ENCODE data around the gene OLFML2A. TPM values are rescaled to one million over a fixed set of nuclear protein-coding genes. Genes with fewer than 3 reads are reported as not detected.
A peak's percentile ranks its signal among the peaks of the same experiment; 100 is the strongest.

Gene OLFML2A
- total and polyA plus RNA-seq, 4 donors: 0.13 to 15.9 (median 3.7) TPM

DNA sequence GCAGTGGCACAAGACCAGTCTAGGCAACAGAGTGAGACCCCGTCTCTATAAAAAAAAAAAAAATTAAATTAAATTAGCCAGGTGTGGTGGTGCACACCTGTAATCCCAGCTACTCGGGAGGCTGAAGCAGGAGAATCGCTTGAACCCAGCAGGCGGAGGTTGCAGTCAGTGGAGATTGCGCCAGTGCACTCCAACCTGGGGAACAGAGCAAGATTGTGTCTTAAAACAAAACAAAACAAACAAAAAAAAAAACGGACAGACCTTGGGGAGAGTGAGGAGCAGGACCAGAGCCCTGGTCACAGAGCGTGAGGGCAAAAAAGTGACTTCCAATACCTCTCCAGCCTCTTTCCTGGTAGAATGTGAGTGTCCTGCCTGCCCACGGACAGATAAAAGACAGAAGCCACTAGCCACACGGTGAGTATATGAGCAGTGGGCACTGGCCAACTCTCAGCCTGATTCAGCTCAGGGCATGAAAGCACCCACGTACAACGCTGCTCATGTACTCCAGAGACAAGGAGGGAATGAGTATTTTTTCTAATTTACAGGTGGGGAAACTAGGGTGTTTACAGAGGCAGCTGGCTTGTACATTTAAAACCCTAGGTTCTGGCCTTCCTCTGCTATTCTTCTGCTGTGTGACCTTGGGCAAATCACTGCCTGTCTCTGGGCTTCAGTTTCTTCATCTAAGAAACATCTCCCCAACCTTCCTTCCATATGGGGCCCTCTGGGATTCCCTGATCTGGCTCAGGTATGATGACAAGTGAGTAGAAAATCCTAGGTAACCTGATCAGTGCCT lies 1.8 kb downstream of the OLFML2A start:
- Histone ChIP-seq H3K27me3 (ENCODE audit: control insufficient read depth in 1 of 2, insufficient read depth in 2 of 2, low read length in 1 of 2) (no peaks in the 10 kb centered on the region), H3K4me3 (ENCODE audit: low read length in 2 of 2) (no peak overlapping the region), H3K4me1 (ENCODE audit: control insufficient read depth in 1 of 2, insufficient read depth in 2 of 2, low read length in 2 of 2) (no peaks in the 10 kb centered on the region), H3K27ac (ENCODE audit: low read depth in 1 of 2, low read length in 2 of 2) (no peak overlapping the region), H3K36me3 (ENCODE audit: control insufficient read depth in 1 of 2, insufficient read depth in 2 of 2, low read length in 1 of 2) (no peaks in the 10 kb centered on the region), H3K9me3 (ENCODE audit: control insufficient read depth, low read length) (no peaks in the 10 kb centered on the region)
- intact Hi-C loops (cut with DNase I): no loop called here
- DNase-seq (peak in 1 of 2 donors; percentile 26), ATAC-seq (ENCODE audit: low FRiP score) (no peak)
- 70 to 76% methylated on average over 11 of the region's 11 CpGs for WGBS, 2 donors

DNA sequence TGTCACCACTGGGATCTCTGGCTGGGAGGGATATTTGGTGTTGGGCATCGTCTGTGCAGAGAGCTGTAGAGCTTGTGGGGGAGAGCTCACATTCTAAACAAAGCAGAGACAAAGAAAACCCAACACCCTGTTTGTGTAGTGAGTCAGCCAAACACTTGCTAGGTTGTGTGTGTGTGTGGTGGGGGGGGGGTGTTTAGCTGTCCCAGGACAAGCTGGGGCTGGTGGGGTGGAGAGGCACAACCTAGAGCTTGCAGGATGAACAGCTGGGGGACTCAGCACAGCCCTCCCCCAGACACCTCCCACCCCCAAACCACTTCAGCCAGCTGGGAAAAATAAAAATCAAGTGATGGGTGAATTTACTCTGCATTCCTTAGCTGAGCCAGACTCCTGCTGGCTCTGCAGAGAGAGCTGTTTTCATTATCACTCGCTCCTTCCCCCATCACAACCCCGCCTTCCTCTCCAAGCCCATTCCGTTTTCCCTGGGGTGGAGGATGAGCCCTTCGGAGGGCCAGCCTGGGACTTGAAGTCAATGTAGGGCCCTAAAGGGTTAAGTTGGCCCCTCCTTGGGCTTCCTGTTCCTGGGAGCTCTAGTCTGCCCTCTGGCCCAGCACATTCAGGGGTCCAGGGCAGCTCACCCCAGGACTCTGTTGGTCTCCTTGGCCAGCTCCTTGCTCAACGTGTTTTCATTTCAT lies 2.6 kb downstream of the OLFML2A start:
- WGBS, 2 donors: 22 to 34% methylated on average over 6 of the region's 6 CpGs
- Histone ChIP-seq H3K4me1 (ENCODE audit: control insufficient read depth in 1 of 2, insufficient read depth in 2 of 2, low read length in 2 of 2) (no peaks in the 10 kb centered on the region), H3K4me3 (ENCODE audit: low read length in 2 of 2) (no peak overlapping the region), H3K27me3 (ENCODE audit: control insufficient read depth in 1 of 2, insufficient read depth in 2 of 2, low read length in 1 of 2) (no peaks in the 10 kb centered on the region), H3K9me3 (ENCODE audit: control insufficient read depth, low read length) (no peaks in the 10 kb centered on the region), H3K27ac (ENCODE audit: low read depth in 1 of 2, low read length in 2 of 2) (no peak overlapping the region), H3K36me3 (ENCODE audit: control insufficient read depth in 1 of 2, insufficient read depth in 2 of 2, low read length in 1 of 2) (no peaks in the 10 kb centered on the region)
- ATAC-seq (ENCODE audit: low FRiP score): no peak
- DNase-seq: peak in 1 of 2 donors; percentile 59
- intact Hi-C loops (cut with DNase I): no loop called here

DNA sequence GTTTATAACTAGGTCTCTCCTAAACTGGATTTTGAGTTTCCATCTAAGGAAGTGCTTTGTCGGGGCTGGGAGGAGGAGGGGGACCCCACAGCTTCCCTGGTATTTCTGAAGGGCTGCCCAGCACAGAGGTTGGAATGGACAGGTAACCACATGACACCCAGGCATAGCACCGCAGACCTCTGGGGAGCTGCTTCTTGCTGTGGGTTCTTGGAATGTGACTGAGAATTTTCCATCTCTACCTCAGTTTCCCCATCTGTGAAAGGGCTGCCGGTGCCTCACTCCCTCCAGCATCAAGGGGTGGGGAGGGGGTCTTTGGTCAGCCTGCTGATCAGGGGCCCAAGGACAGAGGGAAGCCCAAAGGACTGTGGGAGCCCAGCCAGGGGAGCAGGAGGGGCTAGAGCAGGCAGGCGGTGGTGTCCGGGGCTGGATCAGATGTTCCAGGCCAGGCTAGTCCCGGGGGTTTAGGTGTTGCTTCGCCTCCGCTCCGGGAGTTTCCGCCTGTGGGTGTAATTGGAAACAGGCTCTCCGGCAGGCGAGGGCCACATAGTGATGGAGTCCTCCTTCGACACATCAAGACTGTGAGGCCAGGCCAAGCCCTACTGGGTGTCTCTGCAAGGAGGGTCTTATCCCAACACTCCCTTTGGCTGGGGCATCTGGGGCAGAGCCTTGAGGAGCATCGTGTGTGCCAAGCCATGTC lies 3.3 kb downstream of the OLFML2A start:
- H3K4me1 ChIP-seq (ENCODE audit: control insufficient read depth in 1 of 2, insufficient read depth in 2 of 2, low read length in 2 of 2): no peaks in the 10 kb centered on the region
- 68 to 72% methylated on average over 14 of the region's 14 CpGs for WGBS, 2 donors

DNA sequence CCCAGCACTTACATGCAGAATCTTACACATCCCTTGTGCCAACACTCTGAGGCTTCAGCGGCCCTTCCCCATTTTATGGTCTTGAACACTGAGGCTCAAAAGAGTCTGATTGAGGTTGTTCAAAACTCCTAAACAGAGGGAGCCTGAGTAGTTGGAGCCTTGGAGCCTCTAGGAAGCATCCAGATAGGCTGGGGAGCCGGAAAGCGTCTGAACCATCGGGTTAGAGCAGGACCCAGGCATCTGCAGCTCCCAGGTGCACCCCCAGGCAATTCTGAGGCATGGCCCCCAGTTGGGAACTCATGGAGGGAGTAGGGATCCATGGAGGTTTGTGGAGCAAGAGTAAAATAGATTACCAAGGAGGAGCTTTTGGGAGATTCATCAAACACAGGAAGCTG lies 3.8 kb downstream of the OLFML2A start:
- H3K27me3 ChIP-seq (ENCODE audit: control insufficient read depth in 1 of 2, insufficient read depth in 2 of 2, low read length in 1 of 2): no peaks in the 10 kb centered on the region
- H3K9me3 ChIP-seq (ENCODE audit: control insufficient read depth, low read length): no peaks in the 10 kb centered on the region
- H3K4me1 ChIP-seq (ENCODE audit: control insufficient read depth in 1 of 2, insufficient read depth in 2 of 2, low read length in 2 of 2): no peaks in the 10 kb centered on the region
- DNase-seq: peak in 1 of 2 donors; percentile 67
- no peak overlapping the region for H3K27ac ChIP-seq (ENCODE audit: low read depth in 1 of 2, low read length in 2 of 2)
- no peak for ATAC-seq (ENCODE audit: low FRiP score)
- no peak overlapping the region for H3K4me3 ChIP-seq (ENCODE audit: low read length in 2 of 2)
- intact Hi-C loops (cut with DNase I): no loop called here
- H3K36me3 ChIP-seq (ENCODE audit: control insufficient read depth in 1 of 2, insufficient read depth in 2 of 2, low read length in 1 of 2): no peaks in the 10 kb centered on the region
- 93 to 96% methylated on average over 4 of the region's 4 CpGs for WGBS, 2 donors

More for the DNA sequence above, 3.3 kb downstream of the OLFML2A start:
- H3K27me3 ChIP-seq (ENCODE audit: control insufficient read depth in 1 of 2, insufficient read depth in 2 of 2, low read length in 1 of 2): no peaks in the 10 kb centered on the region
- no peak overlapping the region for H3K4me3 ChIP-seq (ENCODE audit: low read length in 2 of 2)
- no peaks in the 10 kb centered on the region for H3K36me3 ChIP-seq (ENCODE audit: control insufficient read depth in 1 of 2, insufficient read depth in 2 of 2, low read length in 1 of 2)
- ATAC-seq (ENCODE audit: low FRiP score) (no peak), DNase-seq (peak in 1 of 2 donors; percentile 79)
- H3K27ac ChIP-seq (ENCODE audit: low read depth in 1 of 2, low read length in 2 of 2): no peak overlapping the region
- no peaks in the 10 kb centered on the region for H3K9me3 ChIP-seq (ENCODE audit: control insufficient read depth, low read length)
- intact Hi-C loops (cut with DNase I): no loop called here

DNA sequence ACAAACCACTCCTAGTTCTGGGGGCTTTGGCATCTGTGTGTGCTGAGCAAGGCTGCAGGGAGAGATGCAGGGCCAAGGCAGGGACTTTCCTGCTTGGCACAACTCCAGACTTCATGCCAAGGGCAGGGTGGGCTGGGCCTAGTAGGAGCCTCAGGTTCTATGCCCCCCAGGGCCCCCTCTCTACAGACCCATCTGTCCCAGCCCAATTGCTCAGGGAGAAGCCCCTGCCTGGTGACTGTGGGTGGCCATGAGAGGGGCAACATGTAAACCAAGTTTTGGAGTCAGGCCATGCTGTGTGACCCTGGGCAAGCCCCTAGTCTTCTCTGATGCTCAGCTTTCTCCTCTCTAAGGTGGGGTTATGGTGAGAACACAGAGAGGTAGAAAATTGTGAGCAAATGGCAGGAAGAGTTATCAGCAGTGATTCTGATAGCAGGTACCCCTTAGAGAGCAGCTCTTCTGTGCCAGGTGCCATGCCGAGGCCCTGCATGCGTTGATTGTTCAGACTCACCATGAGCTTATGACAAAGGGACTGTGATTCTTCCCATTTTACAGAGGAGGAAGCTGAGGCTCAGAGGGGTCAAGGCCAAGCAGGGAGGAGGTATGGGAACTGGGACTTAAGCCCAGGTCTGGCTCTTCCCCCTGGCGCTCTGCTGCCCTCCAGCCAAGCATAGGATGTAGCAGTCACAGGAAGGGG lies 5.2 kb downstream of the OLFML2A start:
- DNase-seq (peak in 1 of 2 donors; percentile 51), ATAC-seq (ENCODE audit: low FRiP score) (no peak)
- 89 to 95% methylated on average over 3 of the region's 3 CpGs for WGBS, 2 donors

DNA sequence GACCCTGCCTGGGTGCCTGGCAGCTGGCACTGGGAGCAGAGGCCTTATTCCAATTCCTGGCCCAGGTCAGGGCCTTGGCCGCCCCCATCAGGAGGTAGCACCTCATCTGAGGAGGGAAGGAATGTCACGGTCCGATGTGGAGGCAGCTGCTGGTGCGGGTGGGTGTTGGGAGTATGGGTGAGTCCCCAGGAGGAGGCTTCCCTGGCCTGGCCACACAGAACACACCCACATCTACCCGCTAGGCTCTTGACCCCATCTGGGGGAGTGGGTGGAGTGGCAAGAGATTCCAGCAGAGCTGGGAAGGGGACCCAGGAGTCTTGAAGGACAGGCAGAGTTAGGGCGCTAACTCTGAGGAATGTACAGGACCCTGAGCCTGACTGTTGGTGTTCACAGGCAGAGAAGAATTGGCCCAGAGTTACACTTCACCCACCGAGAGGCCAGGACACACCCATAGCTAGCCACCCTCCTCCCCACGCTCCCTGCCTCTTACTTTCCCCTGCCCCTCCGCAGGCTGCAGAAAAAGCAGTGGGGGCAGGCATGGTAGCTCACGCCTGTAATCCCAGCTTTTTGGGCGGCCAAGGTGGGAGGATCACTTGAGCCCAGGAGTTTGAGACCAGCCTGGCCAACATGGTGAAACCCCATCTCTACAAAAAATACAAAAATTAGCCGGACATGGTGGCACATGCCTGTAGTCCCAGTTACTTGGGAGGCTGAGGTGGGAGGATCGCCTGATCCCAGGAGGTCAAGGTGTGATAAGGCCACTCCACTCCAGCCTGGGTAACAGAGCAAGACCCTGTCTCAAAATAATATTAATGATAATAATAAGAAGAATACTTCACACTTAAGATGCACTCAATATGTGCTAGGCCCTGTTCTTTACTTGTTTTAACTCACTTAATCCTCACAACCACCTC lies 6.0 kb downstream of the OLFML2A start:
- Histone ChIP-seq H3K27ac (ENCODE audit: low read depth in 1 of 2, low read length in 2 of 2) (no peak overlapping the region), H3K4me3 (ENCODE audit: low read length in 2 of 2) (no peak overlapping the region), H3K4me1 (ENCODE audit: control insufficient read depth in 1 of 2, insufficient read depth in 2 of 2, low read length in 2 of 2) (no peaks in the 10 kb centered on the region), H3K27me3 (ENCODE audit: control insufficient read depth in 1 of 2, insufficient read depth in 2 of 2, low read length in 1 of 2) (no peaks in the 10 kb centered on the region), H3K9me3 (ENCODE audit: control insufficient read depth, low read length) (no peaks in the 10 kb centered on the region), H3K36me3 (ENCODE audit: control insufficient read depth in 1 of 2, insufficient read depth in 2 of 2, low read length in 1 of 2) (no peaks in the 10 kb centered on the region)
- intact Hi-C loops (cut with DNase I): no loop called here
- WGBS, 2 donors: 87 to 89% methylated on average over 13 of the region's 13 CpGs
- ATAC-seq (ENCODE audit: low FRiP score) (peak; percentile 31), DNase-seq (peak in 1 of 2 donors; percentile 57)

More for the DNA sequence above, 5.2 kb downstream of the OLFML2A start:
- no peak overlapping the region for H3K4me3 ChIP-seq (ENCODE audit: low read length in 2 of 2)
- intact Hi-C loops (cut with DNase I): no loop called here
- no peaks in the 10 kb centered on the region for H3K36me3 ChIP-seq (ENCODE audit: control insufficient read depth in 1 of 2, insufficient read depth in 2 of 2, low read length in 1 of 2)
- no peaks in the 10 kb centered on the region for H3K9me3 ChIP-seq (ENCODE audit: control insufficient read depth, low read length)
- no peaks in the 10 kb centered on the region for H3K27me3 ChIP-seq (ENCODE audit: control insufficient read depth in 1 of 2, insufficient read depth in 2 of 2, low read length in 1 of 2)
- H3K4me1 ChIP-seq (ENCODE audit: control insufficient read depth in 1 of 2, insufficient read depth in 2 of 2, low read length in 2 of 2): no peaks in the 10 kb centered on the region
- H3K27ac ChIP-seq (ENCODE audit: low read depth in 1 of 2, low read length in 2 of 2): no peak overlapping the region

DNA sequence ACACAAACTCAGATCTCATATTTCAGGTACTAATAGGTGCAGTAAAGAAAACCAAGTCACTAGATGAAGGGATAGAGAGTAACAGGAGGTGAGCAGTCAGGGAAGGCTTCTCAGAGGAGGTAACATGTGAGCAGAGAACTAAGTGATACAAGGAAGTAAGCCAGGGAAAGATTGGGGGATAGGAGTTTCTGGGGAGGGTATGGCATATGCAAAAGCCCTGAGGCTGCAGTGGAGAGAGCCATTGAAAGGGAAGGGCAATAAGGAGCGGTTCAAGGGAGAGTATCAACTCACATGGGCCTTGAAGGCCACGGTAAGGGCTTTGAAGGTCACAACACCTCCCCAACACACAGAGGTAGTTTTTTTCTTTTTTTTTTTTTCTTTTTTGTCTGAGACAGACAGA lies 6.9 kb downstream of the OLFML2A start:
- DNase-seq (peak in 1 of 2 donors; percentile 33), ATAC-seq (ENCODE audit: low FRiP score) (no peak)
- Histone ChIP-seq H3K36me3 (ENCODE audit: control insufficient read depth in 1 of 2, insufficient read depth in 2 of 2, low read length in 1 of 2) (no peaks in the 10 kb centered on the region), H3K4me1 (ENCODE audit: control insufficient read depth in 1 of 2, insufficient read depth in 2 of 2, low read length in 2 of 2) (no peaks in the 10 kb centered on the region), H3K27me3 (ENCODE audit: control insufficient read depth in 1 of 2, insufficient read depth in 2 of 2, low read length in 1 of 2) (no peaks in the 10 kb centered on the region), H3K4me3 (ENCODE audit: low read length in 2 of 2) (no peak overlapping the region), H3K9me3 (ENCODE audit: control insufficient read depth, low read length) (no peaks in the 10 kb centered on the region), H3K27ac (ENCODE audit: low read depth in 1 of 2, low read length in 2 of 2) (no peak overlapping the region)
- intact Hi-C loops (cut with DNase I): no loop called here
- 88 to 97% methylated on average over 2 of the region's 2 CpGs for WGBS, 2 donors

DNA sequence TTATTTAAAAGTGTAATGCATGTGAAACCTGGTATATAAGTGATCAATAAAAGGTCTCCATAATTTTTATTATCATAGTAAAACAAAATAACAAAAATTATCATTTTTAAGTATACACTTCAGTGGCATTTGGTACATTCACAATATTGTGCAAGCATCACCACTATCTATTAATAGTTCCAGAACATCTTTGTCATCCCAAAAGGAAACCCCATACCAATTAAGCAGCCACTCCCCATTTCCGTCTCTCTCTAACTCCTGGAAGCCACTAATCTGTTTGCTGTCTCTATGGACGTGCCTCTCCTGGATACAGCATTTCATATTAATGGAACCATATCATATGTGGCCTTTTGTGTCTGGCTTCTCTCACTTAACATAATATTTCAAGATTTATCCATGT lies 7.6 kb downstream of the OLFML2A start:
- Histone ChIP-seq H3K27ac (ENCODE audit: low read depth in 1 of 2, low read length in 2 of 2) (no peak overlapping the region), H3K4me3 (ENCODE audit: low read length in 2 of 2) (no peak overlapping the region), H3K27me3 (ENCODE audit: control insufficient read depth in 1 of 2, insufficient read depth in 2 of 2, low read length in 1 of 2) (no peaks in the 10 kb centered on the region), H3K9me3 (ENCODE audit: control insufficient read depth, low read length) (no peaks in the 10 kb centered on the region), H3K36me3 (ENCODE audit: control insufficient read depth in 1 of 2, insufficient read depth in 2 of 2, low read length in 1 of 2) (no peaks in the 10 kb centered on the region), H3K4me1 (ENCODE audit: control insufficient read depth in 1 of 2, insufficient read depth in 2 of 2, low read length in 2 of 2) (no peaks in the 10 kb centered on the region)
- intact Hi-C loops (cut with DNase I): no loop called here
- 63 to 66% methylated on average over 2 of the region's 2 CpGs for WGBS, 2 donors
- ATAC-seq (ENCODE audit: low FRiP score) (no peak), DNase-seq (no peak)
